ENCODE results near the gene AFG1L. TPM values are rescaled to one million over a fixed set of nuclear protein-coding genes. Genes with fewer than 3 reads are reported as not detected.

Gene AFG1L
- polyA plus RNA-seq, 6 donors from 2014 or later = 2.6 to 6.8 (median 4.5) TPM

DNA sequence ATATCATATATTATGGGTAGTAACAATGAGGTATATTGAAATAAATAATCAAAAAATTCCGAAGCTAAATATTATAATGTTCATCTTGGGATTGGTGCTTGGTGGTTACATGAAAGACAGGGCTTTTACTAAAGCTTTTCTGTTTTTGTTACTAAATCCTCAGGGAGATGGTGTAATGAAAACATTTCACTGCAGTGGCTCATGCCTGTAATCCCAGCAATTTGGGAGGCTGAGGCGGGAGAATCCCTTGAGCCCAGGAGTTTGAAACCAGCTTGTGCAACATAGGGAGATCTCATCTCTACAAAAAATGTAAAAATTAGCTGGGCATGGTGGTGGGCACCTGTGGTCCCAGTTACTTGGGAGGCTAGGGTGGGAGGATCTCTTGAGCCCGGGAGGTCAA is 42.9 kb downstream of the AFG1L start:
- H3K4me3 Mint-ChIP-seq = no peak overlapping the region
- no peaks in the 10 kb centered on the region for H3K36me3 Mint-ChIP-seq
- DNase-seq (no peak), ATAC-seq (ENCODE audit: low read depth in 2 of 2) (no peak)
- H3K27ac Mint-ChIP-seq = no peak overlapping the region
- no peaks in the 10 kb centered on the region for H3K27me3 Mint-ChIP-seq
- H3K9me3 Mint-ChIP-seq = peaks cover 0 to 4% (median 0%) of the 10 kb centered on the region in 7 donors
- peaks cover 17 to 19% (median 18%) of the 10 kb centered on the region in 3 donors for H3K4me1 Mint-ChIP-seq

DNA sequence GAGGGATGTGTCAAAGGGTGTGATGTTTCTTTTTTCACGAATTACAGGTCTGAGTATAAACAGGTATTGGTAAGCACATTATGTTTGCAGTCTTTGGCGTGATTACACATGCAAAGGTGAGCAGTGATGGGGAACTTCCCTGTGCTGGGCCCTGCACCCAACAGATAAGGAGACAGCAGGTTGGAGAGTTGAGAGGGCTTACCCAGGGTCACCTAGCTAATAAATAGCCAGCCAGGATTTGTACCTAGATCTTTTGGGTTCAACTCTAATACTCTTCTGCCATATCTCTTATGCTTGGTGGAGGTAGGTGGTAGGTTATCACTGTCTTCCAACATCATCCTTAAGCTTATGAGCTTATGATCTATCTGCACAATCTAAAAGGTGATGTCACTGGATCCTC is 46.5 kb downstream of the AFG1L start:
- H3K9me3 Mint-ChIP-seq = peaks cover 0 to 4% (median 0%) of the 10 kb centered on the region in 7 donors
- H3K27me3 Mint-ChIP-seq = no peaks in the 10 kb centered on the region
- DNase-seq (no peak), ATAC-seq (ENCODE audit: low read depth in 2 of 2) (no peak)
- peaks cover 0 to 5% of the 10 kb centered on the region in 2 donors for H3K36me3 Mint-ChIP-seq
- peak overlapping the region in 1 of 6 donors; percentile 25 for H3K27ac Mint-ChIP-seq
- peaks cover 17 to 26% (median 23%) of the 10 kb centered on the region in 3 donors for H3K4me1 Mint-ChIP-seq
- peak overlapping the region in 2 of 8 donors; percentile 13 to 15 for H3K4me3 Mint-ChIP-seq

DNA sequence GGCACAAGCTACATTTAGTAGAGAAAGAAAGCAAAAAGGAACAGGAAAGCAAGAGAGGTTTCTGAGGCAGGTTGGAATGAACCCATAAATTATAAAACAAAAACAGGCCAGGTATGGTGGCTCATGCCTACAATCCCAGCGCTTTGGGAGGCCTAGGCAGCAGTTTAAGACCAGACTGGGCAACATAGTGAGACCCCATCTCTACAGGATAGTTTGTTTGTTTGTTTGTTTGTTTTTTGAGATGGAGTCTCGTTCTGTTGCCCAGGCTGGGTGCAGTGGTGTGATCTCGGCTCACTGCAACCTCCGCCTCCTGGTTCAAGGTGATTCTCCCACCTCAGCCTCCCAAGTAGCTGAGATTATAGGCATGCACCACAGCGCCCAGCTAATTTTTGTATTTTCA is 49.0 kb downstream of the AFG1L start:
- Mint-ChIP-seq H3K27me3 (no peaks in the 10 kb centered on the region), H3K27ac (no peak overlapping the region), H3K4me3 (no peak overlapping the region), H3K4me1 (peaks cover 26 to 43% (median 32%) of the 10 kb centered on the region in 3 donors), H3K9me3 (peaks cover 0 to 7% (median 1%) of the 10 kb centered on the region in 7 donors), H3K36me3 (peaks cover 0 to 11% of the 10 kb centered on the region in 2 donors)
- DNase-seq (no peak), ATAC-seq (ENCODE audit: low read depth in 2 of 2) (no peak)

DNA sequence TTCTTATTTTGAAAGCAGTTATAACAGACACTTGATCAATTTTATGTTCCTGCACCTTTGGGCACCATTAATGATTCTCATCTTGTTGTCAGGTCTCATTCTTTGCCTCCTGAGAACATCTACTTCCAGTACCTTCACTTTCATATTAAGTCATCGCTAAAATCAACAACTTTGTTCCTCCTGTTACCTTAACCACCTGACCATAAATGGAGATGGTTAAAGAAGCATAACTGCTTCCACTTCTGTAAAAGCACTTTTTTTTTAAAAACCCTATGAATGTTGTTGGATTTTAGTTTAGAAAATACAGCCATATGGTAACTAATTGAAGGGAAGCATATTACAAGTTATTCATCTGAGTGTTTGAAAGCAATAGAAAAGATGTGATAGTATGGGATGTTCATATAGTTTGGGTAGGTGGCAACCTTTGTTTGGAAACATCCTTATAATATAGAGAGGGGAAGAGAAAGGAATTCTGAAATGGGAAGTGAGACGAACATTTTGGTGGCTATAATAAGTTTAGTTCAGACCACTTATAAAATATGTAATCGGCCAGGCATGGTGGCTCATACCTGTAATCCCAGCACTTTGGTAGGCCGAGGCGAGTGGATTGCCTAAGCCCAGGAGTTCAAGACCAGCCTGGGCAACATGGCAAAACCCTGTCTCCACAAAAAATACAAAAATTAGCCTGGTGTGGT is 53.9 kb downstream of the AFG1L start:
- DNase-seq (peak; percentile 74), ATAC-seq (ENCODE audit: low read depth in 2 of 2) (peak; percentile 99 to 100)
- H3K9me3 Mint-ChIP-seq = peaks cover 0 to 7% (median 0%) of the 10 kb centered on the region in 7 donors
- peak overlapping the region; percentile 33 to 91 (median 74) for H3K4me3 Mint-ChIP-seq
- peaks cover 0 to 6% of the 10 kb centered on the region in 2 donors for H3K36me3 Mint-ChIP-seq
- H3K4me1 Mint-ChIP-seq = peaks cover 11 to 36% (median 13%) of the 10 kb centered on the region in 3 donors
- peak overlapping the region; percentile 88 to 99 (median 98) for H3K27ac Mint-ChIP-seq
- H3K27me3 Mint-ChIP-seq = no peaks in the 10 kb centered on the region

DNA sequence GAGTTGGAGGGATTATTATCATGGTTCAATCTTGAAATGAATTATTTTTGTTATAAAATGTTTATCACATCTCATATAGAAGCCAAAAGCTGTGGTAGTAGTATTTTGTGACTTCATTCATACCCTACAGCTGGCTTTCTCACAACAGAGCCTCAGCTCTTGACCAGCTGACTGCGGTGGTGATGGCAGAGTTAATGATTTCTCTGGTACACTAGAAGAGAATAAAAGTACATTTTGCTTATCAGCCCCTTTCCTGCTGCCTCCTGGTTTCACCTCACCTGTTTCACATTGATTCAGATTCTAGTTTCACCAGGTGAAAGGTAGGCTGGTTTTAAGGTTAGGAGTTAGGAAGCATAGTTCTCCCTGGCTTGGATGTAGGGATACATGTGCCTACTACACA is 55.7 kb downstream of the AFG1L start:
- no peak for ATAC-seq (ENCODE audit: low read depth in 2 of 2)

DNA sequence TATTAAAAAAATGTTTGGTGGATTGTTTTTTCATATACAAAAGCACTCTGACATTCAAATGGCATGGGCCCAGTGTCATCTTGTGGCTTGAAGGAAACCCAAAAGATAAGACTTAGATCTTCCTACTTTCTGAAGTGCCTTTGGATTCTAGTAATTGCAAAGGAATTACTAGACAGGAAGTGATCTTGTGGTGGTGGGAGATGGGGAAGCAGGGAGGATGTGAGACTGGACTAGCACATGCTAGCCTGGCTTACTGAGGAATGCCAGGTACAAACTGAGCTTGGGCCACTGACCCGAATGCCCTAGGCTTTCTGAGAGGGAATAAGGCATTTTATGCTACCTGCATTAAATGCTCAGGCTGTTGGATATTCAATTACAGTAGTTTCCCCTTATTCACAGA is 59.0 kb downstream of the AFG1L start:
- peaks cover 0 to under 1% (median 0%) of the 10 kb centered on the region in 7 donors for H3K9me3 Mint-ChIP-seq
- DNase-seq = no peak
- H3K4me3 Mint-ChIP-seq = no peak overlapping the region
- ATAC-seq (ENCODE audit: low read depth in 2 of 2) = no peak
- H3K27ac Mint-ChIP-seq = peak overlapping the region in 1 of 6 donors; percentile 48
- H3K36me3 Mint-ChIP-seq = peaks cover 0 to 9% of the 10 kb centered on the region in 2 donors
- peaks cover 2 to 19% (median 9%) of the 10 kb centered on the region in 3 donors for H3K4me1 Mint-ChIP-seq
- no peaks in the 10 kb centered on the region for H3K27me3 Mint-ChIP-seq

More for the DNA sequence above, 55.7 kb downstream of the AFG1L start:
- H3K4me3 Mint-ChIP-seq = no peak overlapping the region
- H3K4me1 Mint-ChIP-seq = peaks cover 11 to 32% (median 13%) of the 10 kb centered on the region in 3 donors
- H3K27ac Mint-ChIP-seq = peak overlapping the region in 1 of 6 donors; percentile 26
- no peak for DNase-seq
- peaks cover 0 to 6% of the 10 kb centered on the region in 2 donors for H3K36me3 Mint-ChIP-seq
- peaks cover 0 to 7% (median 0%) of the 10 kb centered on the region in 7 donors for H3K9me3 Mint-ChIP-seq
- H3K27me3 Mint-ChIP-seq = no peaks in the 10 kb centered on the region

DNA sequence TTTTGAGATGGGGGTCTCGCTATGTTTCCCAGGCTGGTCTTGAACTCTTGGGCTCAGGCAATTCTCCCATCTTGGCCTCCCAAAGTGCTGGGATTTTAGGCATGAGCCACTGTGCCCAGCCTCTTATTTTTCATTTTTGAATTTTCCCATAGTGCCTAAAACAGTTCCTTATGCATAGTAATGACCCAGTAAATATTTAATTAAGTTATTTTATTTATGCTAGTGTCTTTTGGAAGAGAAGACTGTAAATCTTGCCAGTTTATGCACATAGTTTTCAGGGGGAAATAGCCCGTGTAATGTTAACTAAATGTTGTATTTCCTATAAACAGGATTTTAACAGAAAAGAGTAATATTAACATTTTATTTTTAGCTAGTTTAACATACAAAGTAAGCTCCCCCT is 60.3 kb downstream of the AFG1L start:
- Mint-ChIP-seq H3K4me3 (no peak overlapping the region), H3K27ac (peak overlapping the region in 1 of 6 donors; percentile 75), H3K27me3 (no peaks in the 10 kb centered on the region), H3K4me1 (peaks cover 0 to 10% (median 8%) of the 10 kb centered on the region in 3 donors), H3K9me3 (no peaks in the 10 kb centered on the region), H3K36me3 (peaks cover 0 to 9% of the 10 kb centered on the region in 2 donors)
- no peak for ATAC-seq (ENCODE audit: low read depth in 2 of 2)
- no peak for DNase-seq

DNA sequence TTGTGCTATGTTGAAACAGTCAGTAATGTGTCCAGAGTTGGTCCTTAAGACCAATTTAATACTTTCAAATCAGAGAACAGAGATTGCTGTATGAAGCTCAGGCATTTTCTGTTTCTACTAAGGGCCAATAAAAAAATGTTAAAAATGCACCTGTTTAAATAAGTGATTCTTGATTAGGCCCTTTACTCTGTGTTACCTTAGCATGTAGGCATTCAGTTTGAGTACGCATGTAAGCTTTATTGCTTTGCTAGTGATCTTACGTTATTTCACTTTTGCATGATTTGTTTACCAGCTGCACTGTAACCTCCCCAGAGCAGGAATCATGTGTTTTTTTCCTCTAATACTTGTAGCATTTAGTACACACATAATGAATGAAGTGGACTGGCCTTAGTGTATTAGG is 61.0 kb downstream of the AFG1L start:
- Mint-ChIP-seq H3K9me3 (no peaks in the 10 kb centered on the region), H3K4me3 (no peak overlapping the region), H3K27me3 (no peaks in the 10 kb centered on the region), H3K36me3 (peaks cover 0 to 9% of the 10 kb centered on the region in 2 donors), H3K4me1 (peaks cover 5 to 10% (median 6%) of the 10 kb centered on the region in 3 donors), H3K27ac (no peak overlapping the region)
- DNase-seq = no peak
- ATAC-seq (ENCODE audit: low read depth in 2 of 2) = no peak

DNA sequence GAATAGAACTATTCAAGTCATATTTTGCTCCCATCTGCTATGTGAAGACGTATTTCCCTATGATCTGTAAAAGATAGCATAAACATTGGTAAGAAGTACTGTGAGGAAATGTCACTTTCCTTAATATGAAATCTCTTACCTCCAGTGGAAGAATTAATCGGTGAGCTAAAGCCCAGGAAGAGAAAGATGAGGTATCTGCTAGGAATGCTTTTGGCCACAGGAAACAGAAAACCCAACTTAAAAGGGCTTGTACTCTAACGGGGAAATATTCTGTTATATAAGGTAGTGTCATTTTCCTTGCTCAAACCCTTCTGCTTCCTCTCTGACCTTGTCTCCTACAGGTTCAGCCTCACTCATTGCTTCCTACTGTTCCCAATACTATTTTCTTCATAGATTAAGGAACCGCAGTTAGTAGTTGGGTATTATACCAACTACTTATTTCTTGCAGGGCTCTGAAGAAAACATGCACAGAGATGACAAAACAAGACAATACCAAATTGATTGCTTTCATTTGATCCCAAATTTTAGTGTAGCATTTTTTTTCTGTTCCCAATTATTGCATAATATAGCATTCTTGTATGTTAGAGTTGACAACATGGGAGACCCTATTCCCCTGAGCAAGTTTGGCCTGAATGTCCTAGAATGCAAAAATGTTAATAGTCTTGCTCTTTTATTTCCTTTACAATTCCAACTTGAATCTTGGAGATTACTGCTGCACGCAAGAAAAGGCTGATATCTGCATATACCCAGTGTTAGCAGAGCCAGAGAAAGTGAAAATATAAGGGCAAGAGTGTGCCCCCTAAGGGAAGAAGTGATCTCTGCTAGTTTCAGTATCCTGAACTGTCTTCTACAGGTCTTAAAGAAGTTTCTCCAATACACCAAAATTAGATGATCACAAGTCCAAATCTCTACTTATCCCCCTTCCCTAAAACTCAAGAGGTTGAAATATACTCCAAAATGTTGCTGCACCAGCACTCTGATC is 65.3 kb downstream of the AFG1L start:
- ATAC-seq (ENCODE audit: low read depth in 2 of 2) (peak; percentile 51 to 53), DNase-seq (peak; percentile 11)
- Mint-ChIP-seq H3K4me1 (peaks cover 5 to 10% (median 5%) of the 10 kb centered on the region in 3 donors), H3K9me3 (no peaks in the 10 kb centered on the region), H3K27me3 (no peaks in the 10 kb centered on the region), H3K27ac (peak overlapping the region in 1 of 6 donors; percentile 49), H3K4me3 (no peak overlapping the region), H3K36me3 (peaks cover 0 to 9% of the 10 kb centered on the region in 2 donors)

DNA sequence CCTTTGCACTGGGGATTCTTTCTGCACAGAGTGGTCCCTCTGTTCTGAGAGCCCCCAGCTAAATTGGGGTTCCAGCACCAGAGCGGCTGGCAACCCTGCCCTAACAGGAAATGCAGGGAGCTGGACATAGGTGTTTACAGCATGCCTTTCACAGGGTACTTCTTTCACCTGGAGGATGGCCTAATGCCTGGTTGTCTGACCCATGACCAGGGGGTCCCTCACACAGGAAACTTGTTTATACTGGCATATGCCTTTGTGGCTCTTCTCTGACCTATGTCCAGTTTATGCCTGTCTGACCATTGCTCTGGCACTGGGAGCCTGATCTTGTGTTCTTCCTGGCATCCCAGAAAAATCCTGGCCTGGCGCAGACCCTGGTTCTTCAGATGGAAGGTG is 66.1 kb downstream of the AFG1L start:
- Mint-ChIP-seq H3K36me3 (peaks cover 0 to 9% of the 10 kb centered on the region in 2 donors), H3K27ac (no peak overlapping the region), H3K9me3 (no peaks in the 10 kb centered on the region), H3K27me3 (no peaks in the 10 kb centered on the region), H3K4me3 (no peak overlapping the region), H3K4me1 (peaks cover 5 to 10% (median 5%) of the 10 kb centered on the region in 3 donors)
- ATAC-seq (ENCODE audit: low read depth in 2 of 2) (no peak), DNase-seq (no peak)

DNA sequence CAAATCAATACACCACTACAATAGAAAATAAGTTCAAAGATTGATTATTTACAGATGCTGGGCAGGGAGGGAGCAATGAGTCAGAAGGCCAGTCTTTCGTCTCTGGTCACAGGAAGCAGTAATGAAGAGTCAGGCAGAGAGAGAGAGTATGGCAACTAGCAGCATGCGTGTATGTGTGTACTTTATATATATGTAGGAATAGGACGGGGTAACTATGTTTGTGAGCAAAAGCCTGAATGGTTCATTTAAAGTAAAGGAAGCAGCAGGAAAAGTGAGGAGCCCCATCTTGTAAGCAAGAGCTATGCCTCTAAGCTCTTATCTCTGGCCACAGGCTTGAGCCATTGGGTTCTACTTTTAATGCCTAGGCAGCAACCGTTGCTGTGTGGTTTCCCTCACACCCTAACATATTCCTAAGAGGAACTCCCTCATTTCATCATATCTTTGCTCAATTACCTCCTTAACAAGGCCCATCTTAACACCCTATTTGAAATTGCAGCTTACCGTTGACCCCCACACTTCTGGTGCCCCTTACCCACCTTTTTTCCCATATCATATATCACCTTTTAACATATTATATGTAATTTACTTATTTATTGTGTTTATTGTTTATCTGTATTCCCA is 66.6 kb downstream of the AFG1L start:
- peaks cover 5 to 10% (median 5%) of the 10 kb centered on the region in 3 donors for H3K4me1 Mint-ChIP-seq
- ATAC-seq (ENCODE audit: low read depth in 2 of 2) (no peak), DNase-seq (no peak)
- no peak overlapping the region for H3K4me3 Mint-ChIP-seq
- H3K36me3 Mint-ChIP-seq = peaks cover 0 to 9% of the 10 kb centered on the region in 2 donors
- H3K9me3 Mint-ChIP-seq = no peaks in the 10 kb centered on the region
- H3K27ac Mint-ChIP-seq = peak overlapping the region in 1 of 6 donors; percentile 37
- H3K27me3 Mint-ChIP-seq = no peaks in the 10 kb centered on the region

DNA sequence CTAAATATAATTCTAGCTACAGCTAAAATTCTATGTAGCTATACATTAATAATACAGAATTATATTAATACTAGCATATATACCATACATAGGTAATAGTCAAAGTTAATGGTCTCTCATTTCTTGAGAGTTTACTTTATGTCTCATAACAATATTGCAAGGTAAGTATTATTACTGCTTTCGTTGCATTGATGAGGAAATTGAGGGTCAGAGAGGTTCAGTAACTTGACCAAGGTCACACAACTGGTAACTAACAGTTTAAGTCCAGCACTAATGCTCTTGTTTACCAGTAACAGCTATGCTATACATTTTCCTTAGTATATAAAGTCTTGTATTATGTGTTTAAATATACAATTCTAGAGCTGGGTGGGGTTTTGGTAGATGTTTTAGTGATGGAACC is 67.6 kb downstream of the AFG1L start:
- ATAC-seq (ENCODE audit: low read depth in 2 of 2) (no peak), DNase-seq (no peak)
- no peak overlapping the region for H3K27ac Mint-ChIP-seq
- peaks cover 1 to 10% (median 6%) of the 10 kb centered on the region in 3 donors for H3K4me1 Mint-ChIP-seq
- H3K27me3 Mint-ChIP-seq = no peaks in the 10 kb centered on the region
- H3K4me3 Mint-ChIP-seq = no peak overlapping the region
- no peaks in the 10 kb centered on the region for H3K9me3 Mint-ChIP-seq
- peaks cover 0 to 4% of the 10 kb centered on the region in 2 donors for H3K36me3 Mint-ChIP-seq

DNA sequence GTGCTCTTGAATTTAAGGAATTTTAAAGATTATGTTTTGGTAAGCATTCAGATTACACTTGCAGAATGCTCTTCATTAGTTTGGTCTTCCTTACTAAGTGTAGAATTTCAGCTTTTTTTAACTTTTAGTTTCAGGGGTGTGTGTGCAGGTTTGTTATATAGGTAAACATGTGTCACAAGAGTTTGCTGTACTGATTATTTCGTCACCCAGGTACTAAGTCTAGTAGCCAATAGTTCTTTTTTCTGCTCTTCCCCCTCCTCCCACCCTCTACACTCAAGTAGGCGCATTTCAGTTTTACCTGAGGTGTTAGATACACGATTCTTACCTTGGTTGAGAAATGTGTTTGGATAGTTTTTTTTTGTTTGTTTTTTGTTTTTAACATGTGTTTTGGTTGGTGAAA is 68.3 kb downstream of the AFG1L start:
- Mint-ChIP-seq H3K9me3 (no peaks in the 10 kb centered on the region), H3K27ac (no peak overlapping the region), H3K4me3 (no peak overlapping the region), H3K27me3 (no peaks in the 10 kb centered on the region), H3K4me1 (peaks cover 2 to 13% (median 6%) of the 10 kb centered on the region in 3 donors), H3K36me3 (no peaks in the 10 kb centered on the region)
- ATAC-seq (ENCODE audit: low read depth in 2 of 2) = no peak
- DNase-seq = no peak
